Measurements from ENCODE around the gene MACROD2. TPM values are rescaled to one million over a fixed set of nuclear protein-coding genes. Genes with fewer than 3 reads are reported as not detected.

The MACROD2 gene
- total RNA-seq, 1 experiment from 2014 or later = 1.6 TPM

DNA sequence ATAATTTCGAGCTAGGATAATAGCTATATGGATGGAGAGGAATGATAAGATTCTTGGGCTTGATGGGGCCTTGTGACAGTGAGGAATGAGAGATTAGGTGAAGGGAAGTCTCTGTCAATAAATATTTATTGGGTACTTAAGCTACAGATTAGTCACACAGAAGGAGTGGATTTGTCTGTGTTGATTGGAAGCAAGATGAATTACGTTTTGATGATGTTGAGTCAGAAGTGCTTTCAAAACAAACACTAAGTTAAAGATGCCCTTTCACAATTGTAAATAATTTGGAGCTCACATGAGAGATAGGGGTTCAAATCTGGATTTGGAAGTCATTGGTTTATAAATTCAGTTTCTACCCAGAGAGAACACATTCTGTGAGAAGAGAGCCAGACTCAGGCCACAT, 1743.7 kb downstream of the MACROD2 start:
- WGBS (ENCODE audit: extremely low coverage, insufficient read length, low lambda C conversion rate) = no CpG with 5 or more reads among the region's 2 CpGs

More for the DNA sequence above, 1743.7 kb downstream of the MACROD2 start:
- no peak overlapping the region for H3K27ac Mint-ChIP-seq
- Histone ChIP-seq H3K79me2 (ENCODE audit: insufficient read depth, low read length) (no peaks in the 10 kb centered on the region), H3K18ac (ENCODE audit: insufficient read length, low read depth, low read length) (no peak overlapping the region), H2BK12ac (ENCODE audit: insufficient read length, low read depth, low read length) (no peak overlapping the region), H2BK15ac (ENCODE audit: low read depth, low read length) (no peak overlapping the region), H2AFZ (ENCODE audit: low read length) (no peak overlapping the region), H2BK120ac (ENCODE audit: low read depth, low read length, poor library complexity, severe bottlenecking) (no peak overlapping the region), H3K27ac (ENCODE audit: insufficient read length, low read depth, low read length) (no peak overlapping the region), H4K91ac (ENCODE audit: insufficient read length, low read depth, low read length) (no peak overlapping the region), H3K23ac (ENCODE audit: insufficient read length, low read depth, low read length) (no peak overlapping the region), H3K9me3 (ENCODE audit: control insufficient read depth, low read depth, low read length) (no peaks in the 10 kb centered on the region), H2AK5ac (ENCODE audit: insufficient read length, low read length) (no peak overlapping the region), H4K20me1 (ENCODE audit: control insufficient read depth, insufficient read depth, insufficient read length) (no peaks in the 10 kb centered on the region), H3K56ac (ENCODE audit: insufficient read length, low read depth, low read length) (no peak overlapping the region), H3K9ac (ENCODE audit: extremely low read depth, insufficient read length, low read length) (no peak overlapping the region), H2BK20ac (ENCODE audit: low read depth, low read length, poor library complexity, severe bottlenecking) (no peak overlapping the region), H3K4me1 (ENCODE audit: insufficient read depth, low read length) (no peaks in the 10 kb centered on the region), H3K79me1 (ENCODE audit: insufficient read depth, low read depth, low read length, poor library complexity, severe bottlenecking) (no peaks in the 10 kb centered on the region), H4K5ac (ENCODE audit: insufficient read length, low read depth, low read length) (no peak overlapping the region), H3K14ac (ENCODE audit: insufficient read depth, low read length) (no peak overlapping the region), H3K4ac (ENCODE audit: low read depth, low read length) (no peak overlapping the region), H3K23me2 (ENCODE audit: insufficient read length, low read depth, low read length, poor library complexity, severe bottlenecking) (no peaks in the 10 kb centered on the region), H2BK5ac (ENCODE audit: insufficient read length, low read length) (no peak overlapping the region), H3K27me3 (ENCODE audit: insufficient read depth, low read length) (no peaks in the 10 kb centered on the region), H4K8ac (replicated peaks; ENCODE audit: insufficient read length, low read depth, low read length) (no peak overlapping the region), H3K4me2 (ENCODE audit: insufficient read depth, insufficient read length, low read length) (no peak overlapping the region), H3T11ph (ENCODE audit: low read length) (no peak overlapping the region)
- DNase-seq = no peak
- no peaks in the 10 kb centered on the region for H3K27me3 Mint-ChIP-seq (ENCODE audit: low read depth)
- H3K4me1 Mint-ChIP-seq = peaks cover 0 to 7% of the 10 kb centered on the region in 2 experiments; a peak in 2 of 4 replicates
- TF ChIP-seq, protein P1, sequence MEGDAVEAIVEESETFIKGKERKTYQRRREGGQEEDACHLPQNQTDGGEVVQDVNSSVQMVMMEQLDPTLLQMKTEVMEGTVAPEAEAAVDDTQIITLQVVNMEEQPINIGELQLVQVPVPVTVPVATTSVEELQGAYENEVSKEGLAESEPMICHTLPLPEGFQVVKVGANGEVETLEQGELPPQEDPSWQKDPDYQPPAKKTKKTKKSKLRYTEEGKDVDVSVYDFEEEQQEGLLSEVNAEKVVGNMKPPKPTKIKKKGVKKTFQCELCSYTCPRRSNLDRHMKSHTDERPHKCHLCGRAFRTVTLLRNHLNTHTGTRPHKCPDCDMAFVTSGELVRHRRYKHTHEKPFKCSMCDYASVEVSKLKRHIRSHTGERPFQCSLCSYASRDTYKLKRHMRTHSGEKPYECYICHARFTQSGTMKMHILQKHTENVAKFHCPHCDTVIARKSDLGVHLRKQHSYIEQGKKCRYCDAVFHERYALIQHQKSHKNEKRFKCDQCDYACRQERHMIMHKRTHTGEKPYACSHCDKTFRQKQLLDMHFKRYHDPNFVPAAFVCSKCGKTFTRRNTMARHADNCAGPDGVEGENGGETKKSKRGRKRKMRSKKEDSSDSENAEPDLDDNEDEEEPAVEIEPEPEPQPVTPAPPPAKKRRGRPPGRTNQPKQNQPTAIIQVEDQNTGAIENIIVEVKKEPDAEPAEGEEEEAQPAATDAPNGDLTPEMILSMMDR (conservative IDR thresholded peaks at IDR 0.05) = no peak
- no peaks in the 10 kb centered on the region for H3K36me3 Mint-ChIP-seq (ENCODE audit: insufficient read depth in 1 of 3, low read depth in 3 of 3)
- H3K9me3 Mint-ChIP-seq = no peaks in the 10 kb centered on the region
- no peak overlapping the region for H3K4me3 Mint-ChIP-seq

Measured in H9 (cell line).